ENCODE measurements around the gene LCOR.

The LCOR gene

DNA sequence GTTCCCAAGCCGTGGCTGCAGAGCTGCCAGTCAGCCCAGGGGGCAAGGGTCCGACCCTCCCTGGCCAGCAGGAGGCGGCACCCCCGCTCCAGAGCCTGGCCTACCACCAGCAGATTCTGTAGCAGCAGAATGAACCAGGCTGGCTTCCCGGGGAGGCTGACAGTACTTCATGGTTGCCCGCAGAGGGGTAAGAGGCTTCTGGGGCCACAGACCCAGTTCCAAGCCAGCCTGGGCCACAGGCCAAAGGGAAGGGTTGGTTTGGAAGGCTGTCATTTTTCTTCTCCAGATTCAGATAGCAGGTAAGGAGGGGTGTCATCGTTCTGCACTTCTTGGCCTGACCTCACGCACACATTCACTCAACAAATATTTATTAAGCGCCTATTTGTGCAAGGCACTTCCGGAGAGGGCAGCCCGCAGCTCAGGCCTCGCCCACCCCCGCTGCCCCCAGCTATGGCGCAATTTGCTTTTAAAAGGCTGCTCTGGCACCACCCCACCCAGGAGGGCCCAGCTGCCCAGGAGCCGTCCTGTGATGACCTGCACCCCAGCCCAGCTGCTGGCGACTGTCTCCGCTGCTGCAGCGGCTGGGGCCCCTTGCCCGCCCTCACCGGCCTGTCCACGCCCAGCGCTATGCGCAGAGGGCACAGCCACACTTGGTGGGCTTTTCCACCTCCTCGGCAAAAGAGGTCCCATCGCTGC lies 168.5 kb downstream of the LCOR start:
- in situ Hi-C loops (cut with MboI; ENCODE audit: low pct_unique_long_range_greater_than_20kb, low sequenced_read_pairs) = no loop called here
- no peak for DNase-seq

DNA sequence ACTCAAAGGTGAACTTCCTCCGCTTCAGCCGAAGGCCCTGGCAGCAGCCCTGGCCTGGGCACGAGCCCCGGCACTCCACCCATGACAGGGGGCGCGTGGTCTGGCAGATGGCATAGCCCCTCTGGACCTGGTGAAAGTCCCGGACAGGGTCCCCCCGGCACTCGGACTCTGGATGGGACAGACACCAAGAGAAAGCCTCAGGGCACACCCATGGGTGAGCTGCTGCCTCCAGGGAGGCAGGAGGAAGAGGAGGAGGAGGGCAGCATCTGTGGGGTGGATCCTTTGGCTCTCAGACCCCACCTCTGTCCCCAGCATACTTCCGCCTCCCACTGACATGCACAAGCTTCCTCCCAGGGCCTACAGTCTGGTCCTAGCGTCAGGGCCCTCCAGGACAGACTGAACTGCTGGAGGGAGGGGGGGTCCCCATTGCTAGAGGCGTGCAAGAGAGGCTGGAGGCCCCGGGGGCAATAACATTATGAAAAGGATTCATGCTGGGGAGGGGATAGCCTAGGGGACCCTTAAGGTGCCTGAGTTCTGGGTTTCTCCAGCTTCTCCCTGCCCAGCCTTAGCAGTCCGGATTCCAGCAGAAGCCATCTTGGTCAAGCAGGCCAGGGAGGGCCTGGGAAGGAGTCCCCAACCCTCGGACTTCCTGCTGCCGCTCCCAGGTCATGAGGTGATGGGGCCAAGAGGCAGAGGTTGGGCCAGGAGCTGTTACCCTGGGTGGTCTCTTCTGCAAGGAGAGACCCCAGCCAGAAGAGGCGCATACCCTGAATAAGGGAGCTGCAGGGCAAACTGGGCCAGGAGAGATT lies 169.3 kb downstream of the LCOR start:
- in situ Hi-C loops (cut with MboI; ENCODE audit: low pct_unique_long_range_greater_than_20kb, low sequenced_read_pairs) = no loop called here
- DNase-seq = no peak

DNA sequence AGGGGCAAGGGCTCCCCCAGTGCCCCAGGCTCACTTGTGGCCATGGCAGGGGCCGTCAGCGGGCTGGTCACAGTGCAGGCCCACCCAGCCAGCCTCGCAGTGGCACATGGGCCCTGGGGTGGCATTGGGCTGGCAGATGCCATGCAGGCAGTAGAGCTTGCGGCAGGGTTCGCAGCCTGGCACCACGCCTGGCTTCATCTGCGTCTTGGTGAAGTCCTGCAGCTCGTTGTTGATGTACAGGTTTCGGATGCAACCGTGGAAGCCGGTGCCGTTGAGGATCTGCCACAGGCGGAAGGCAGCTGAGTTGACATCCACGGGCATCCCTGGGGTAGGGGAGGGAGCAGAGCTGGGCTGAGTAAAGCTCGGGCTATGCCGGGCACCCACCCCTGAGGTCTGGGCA lies 170.6 kb downstream of the LCOR start:
- in situ Hi-C loops (cut with MboI; ENCODE audit: low pct_unique_long_range_greater_than_20kb, low sequenced_read_pairs) = no loop called here
- no peak for DNase-seq

DNA sequence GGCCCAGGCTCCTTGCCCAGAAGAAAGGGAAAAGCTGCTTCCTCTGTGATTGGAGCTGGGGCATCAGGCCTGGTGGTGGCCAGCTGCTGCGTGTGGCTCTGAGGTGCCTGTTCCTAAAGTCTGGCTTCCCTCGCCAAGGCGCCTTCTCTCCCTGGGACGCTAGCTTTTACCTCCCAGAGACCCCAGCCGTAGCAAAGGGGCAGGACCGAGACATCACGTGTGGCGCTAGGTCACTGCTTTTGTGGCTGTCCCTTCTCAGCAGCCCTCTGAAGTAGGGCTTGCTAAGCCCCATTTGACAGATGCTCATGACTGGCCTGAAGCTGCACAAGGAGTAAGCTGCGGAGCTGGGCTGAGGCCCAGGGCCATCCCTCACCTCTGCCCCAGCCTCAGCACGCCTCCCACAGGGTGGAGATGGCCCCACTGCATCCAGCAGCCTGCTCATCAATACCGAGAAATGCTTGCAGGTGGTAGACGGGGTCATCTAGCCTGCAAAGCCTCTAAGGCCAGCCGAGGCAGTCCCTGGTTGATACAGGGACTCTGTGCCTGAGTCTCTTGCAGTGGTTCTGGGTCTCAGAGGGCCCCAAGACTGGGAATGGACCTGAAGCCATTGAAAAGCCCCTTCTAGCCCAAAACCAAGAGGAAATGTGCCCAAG lies 171.2 kb downstream of the LCOR start:
- DNase-seq = no peak
- in situ Hi-C loops (cut with MboI; ENCODE audit: low pct_unique_long_range_greater_than_20kb, low sequenced_read_pairs) = no loop called here

DNA sequence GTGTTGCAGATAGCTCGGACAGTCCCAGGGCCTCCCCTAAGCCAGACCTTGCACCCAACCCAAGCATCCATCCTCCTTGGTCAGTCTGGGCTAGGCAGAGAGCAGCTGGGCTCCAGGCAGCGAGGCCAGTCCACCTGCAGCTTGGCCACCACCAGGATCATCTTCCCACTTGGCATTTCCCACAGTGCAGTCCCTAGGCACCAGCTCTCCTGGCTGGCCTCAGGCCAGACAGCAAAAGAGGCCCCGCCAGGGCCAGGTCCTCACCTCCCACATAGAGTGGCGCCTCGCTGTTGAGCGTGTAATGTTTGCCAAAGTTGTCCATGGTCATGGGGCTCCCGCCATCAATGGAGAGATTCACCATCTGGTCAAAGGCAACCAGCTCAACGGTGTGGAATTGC lies 171.7 kb downstream of the LCOR start:
- in situ Hi-C loops (cut with MboI; ENCODE audit: low pct_unique_long_range_greater_than_20kb, low sequenced_read_pairs) = no loop called here
- no peak for DNase-seq

DNA sequence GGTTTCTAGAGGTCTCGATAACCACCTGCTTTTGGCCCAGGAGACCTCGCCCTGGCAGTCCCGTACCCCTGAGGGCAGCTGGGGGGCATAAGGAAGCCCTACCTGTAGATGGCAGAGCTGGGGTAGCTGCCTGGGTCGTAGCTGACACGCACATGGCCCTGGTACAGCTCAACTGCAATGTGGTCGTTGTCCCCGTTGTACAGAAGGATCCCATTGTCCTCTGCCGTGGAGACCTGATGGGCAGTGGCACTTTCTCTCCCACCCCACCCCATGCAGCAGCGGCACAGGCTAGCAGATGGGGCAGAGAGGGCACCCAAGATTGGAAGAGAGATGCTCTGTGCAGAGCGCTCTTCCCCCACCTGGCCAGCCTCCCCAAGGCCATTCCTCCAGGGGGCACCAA lies 172.5 kb downstream of the LCOR start:
- in situ Hi-C loops (cut with MboI; ENCODE audit: low pct_unique_long_range_greater_than_20kb, low sequenced_read_pairs) = no loop called here
- no peak for DNase-seq

DNA sequence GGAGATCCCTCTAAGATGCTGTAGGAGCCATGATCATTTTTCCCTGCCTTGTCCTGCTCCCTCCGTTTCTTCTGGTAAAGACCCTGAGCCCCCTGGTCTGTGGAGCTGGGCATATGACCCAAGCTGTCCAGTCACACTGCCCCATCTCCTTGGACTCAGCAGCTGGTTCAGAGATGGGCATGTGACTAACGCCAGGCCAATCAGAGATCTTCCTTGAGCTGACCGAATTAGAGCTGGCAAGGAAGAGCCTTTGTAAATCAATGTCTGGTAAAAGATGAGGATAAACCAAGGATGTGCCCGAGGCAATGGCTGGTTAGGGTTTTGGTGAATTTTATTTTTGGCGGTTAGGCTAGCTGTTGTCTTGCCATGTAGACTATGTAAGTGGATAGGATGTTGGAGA lies 173.3 kb downstream of the LCOR start:
- in situ Hi-C loops (cut with MboI; ENCODE audit: low pct_unique_long_range_greater_than_20kb, low sequenced_read_pairs) = no loop called here
- DNase-seq = no peak

DNA sequence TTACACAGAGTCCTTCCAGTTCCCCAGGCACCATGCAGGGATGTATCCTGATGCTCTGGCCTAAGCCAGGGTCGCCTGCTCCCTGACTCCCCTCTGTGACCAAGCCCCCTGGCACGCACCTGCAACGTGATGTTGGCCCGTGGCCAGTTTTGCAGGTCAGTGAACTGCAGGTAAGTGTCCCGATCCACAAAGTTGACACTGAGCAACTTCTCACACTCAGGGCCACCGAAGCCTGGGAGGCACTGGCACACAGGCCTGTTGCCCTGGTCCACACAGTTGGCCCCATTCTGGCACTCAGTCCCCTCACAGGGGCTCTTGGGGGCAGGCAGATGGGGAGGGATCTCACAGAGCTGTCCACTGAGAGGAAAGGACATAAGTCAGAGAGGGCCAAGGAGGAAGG lies 174.3 kb downstream of the LCOR start:
- no peak for DNase-seq
- in situ Hi-C loops (cut with MboI; ENCODE audit: low pct_unique_long_range_greater_than_20kb, low sequenced_read_pairs) = no loop called here

DNA sequence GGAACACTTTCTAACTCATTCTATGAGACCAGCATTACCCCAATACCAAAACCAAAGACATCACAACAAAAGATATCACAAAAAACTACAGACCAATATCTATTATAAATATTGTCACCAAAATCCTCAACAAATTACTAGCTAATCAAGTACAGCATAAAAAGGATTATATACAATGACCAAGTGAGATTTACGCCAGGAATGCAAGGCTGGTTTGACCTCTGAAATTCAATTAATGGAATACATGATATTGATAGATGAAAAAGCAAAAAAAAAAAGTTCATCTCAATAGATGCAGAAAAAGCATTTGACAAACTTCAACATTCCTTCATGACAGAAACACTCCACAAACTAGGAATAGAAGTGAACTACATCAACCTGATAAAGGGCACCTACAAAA lies 175.3 kb downstream of the LCOR start:
- DNase-seq = no peak
- in situ Hi-C loops (cut with MboI; ENCODE audit: low pct_unique_long_range_greater_than_20kb, low sequenced_read_pairs) = no loop called here

DNA sequence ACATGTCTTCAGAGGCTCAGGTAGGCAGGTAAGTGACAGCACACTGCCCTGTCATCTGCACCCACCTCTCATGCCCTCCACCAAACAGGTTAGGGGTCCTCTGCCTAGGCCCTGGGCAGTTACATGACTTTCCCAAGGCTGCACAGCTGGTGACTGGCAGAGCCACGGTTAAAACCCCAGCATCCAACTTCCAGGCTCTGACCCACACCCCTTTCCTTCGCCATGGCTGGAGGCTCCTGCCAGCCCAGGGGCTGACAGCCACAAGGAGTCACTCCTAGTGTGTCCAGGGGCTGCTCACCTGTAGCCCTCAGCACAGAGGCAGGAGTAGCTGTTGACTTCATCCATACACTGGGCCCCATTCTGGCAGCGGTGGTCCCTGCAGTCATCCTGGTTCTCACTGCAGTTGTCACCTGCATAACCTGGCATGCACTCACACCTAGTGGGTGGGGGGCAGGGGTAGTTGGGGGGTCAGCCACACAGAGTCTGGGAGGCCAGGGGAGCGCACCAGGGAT lies 178.7 kb downstream of the LCOR start:
- DNase-seq = no peak
- in situ Hi-C loops (cut with MboI; ENCODE audit: low pct_unique_long_range_greater_than_20kb, low sequenced_read_pairs) = no loop called here

DNA sequence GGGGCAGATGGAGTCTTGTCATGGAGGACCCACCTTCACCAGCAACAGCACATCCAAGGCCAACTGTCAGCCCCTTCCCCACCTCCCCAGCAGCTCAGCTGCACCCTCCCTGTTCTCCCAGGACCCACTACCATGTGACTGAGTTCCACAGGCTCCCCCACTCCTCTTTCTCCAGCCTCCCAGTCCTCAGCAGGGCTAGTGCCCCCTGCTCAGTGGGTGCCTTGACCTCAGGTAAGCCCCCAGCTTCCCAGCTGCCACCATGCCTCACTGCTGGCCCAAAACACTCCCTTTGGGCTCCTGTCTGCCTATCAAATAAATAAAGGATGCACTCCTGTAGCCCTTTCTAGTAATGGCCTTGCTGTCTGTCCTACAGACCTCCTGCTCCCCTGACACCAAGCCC lies 179.3 kb downstream of the LCOR start:
- no peak for DNase-seq
- in situ Hi-C loops (cut with MboI; ENCODE audit: low pct_unique_long_range_greater_than_20kb, low sequenced_read_pairs) = no loop called here

DNA sequence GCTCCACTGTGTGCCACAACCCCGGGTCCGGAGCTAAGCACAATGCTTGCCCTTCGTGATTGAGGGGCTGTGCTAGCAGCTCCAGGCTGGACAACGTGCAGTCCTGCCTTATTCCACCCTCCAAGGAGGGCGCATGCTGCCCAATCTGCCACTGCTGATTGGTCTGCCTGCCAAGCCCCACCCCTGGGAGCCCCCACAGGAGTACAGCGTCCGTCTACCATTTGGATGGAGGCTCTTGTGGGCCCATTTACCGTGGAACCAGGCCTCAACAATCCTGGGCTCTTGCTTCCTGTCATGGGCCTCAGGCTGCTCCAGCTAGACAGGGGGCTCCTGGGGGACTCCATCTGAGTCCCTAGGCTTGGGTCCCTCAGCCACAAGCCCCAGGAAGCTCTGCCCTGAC lies 180.4 kb downstream of the LCOR start:
- in situ Hi-C loops (cut with MboI; ENCODE audit: low pct_unique_long_range_greater_than_20kb, low sequenced_read_pairs) = no loop called here
- no peak for DNase-seq

DNA sequence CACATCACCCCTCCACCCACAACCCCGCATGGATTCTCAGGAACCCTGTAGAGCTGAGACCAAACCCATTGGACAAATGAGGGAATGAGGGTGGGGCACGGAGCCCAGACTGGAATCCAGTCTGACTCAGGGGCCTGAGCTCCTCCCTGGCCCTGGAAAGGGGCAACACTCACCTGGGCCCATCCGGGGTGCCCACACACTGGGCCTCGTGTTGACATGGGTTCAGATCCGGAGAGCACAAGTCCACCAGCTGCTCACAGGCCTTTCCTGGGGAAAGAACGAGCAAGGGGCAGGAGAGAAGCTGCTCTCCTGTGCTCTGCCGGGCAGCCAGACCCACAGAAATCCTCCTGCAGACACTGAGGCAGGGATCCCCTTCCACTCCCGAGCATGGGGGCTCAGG lies 181.5 kb downstream of the LCOR start:
- in situ Hi-C loops (cut with MboI; ENCODE audit: low pct_unique_long_range_greater_than_20kb, low sequenced_read_pairs) = no loop called here

DNA sequence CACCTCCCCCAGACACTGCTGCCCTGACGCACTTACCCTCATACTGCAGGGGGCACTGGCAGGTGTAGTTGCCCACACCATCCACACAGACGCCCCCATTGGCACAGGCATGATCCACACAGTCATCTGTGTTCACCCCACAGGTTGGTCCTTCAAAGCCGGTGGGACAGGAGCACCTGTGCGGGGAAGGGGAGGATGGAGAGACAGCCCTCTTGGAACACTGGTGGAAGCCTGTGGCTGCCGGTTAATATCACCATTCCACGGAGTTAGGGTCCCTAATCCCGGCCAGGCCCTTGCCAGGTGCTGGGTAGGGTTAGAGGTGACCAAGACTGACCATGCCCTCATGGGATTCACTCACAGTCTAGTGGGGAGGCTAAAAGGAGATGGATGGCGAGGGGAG lies 181.9 kb downstream of the LCOR start:
- in situ Hi-C loops (cut with MboI; ENCODE audit: low pct_unique_long_range_greater_than_20kb, low sequenced_read_pairs) = no loop called here
- no peak for DNase-seq

More for the DNA sequence above, 181.5 kb downstream of the LCOR start:
- no peak for DNase-seq

DNA sequence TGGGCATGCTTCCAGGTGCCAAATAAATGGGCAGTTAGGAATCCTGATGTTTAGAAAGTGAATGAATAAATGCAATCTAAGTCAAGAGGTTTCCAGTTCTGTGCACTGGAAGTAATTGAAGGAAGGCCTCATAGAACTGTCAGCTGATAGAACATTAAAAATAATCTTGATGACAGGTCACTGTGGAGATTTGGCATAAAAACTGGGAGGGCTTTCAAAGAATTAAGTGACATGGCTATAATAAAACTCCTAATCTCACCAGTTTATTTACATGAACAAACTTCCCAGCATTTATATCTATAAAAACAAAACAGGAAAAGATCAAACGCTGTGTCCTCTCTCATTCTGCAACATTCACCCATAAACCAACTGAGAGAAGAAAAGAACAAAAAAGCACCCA lies 183.1 kb downstream of the LCOR start:
- in situ Hi-C loops (cut with MboI; ENCODE audit: low pct_unique_long_range_greater_than_20kb, low sequenced_read_pairs) = no loop called here
- DNase-seq = no peak

DNA sequence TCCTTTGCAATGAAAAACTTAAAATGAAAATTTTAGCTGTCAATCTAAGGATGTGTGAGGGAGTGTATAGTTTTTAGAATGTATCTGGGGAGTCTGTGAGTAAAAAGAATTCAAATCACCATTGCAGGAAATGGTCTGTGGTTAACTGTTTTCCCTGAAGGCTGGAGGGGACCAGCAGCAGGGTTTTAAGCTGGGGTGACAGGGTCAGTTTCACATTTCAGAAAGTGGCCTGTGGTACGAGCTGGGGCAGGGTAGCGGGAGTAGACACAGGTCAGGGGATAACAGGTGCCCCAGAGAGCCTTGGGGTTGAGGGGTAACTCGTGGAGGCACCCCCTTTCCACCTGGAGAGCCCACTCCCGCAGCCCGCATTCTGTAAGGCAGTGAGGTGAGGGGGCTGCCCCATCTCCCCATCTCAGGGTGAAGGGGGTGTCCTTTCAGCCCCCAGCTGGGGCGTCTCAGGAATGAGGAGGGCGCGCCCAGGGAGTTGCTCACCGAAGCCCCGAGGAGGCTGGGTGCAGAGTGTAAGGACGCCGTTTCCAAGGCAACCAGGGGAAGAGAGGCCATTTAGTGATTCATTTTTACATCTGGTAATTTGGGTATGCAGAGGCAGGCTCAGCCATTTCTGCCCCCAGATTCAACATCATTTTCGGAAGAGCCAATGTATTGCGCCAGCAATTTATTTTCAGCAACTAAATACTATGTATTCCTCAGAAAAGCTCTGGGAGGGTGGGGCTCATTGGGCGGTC lies 184.8 kb downstream of the LCOR start:
- no peak for DNase-seq
- in situ Hi-C loops (cut with MboI; ENCODE audit: low pct_unique_long_range_greater_than_20kb, low sequenced_read_pairs) = no loop called here

DNA sequence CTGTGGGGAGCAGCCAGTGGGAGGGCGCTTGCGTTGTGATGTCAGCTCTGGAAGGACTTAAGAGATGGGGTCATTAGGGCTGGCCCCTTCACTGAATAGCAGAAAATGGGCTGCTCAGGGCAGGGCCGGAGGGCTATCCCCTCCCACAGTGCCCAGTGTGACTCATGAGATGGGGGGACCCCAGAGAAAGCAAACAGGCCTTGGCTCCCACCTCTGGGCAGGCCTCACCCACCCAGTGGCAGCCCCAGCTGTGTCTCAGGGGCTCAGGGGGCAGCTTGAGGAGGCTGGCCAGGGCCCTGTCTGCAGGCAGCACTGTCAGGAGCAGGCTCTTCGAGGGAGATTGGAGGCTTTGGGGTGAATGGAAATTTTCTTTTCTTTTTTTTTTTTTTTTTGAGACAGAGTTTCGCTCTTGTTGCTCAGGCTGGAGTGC lies 185.4 kb downstream of the LCOR start:
- DNase-seq = no peak
- in situ Hi-C loops (cut with MboI; ENCODE audit: low pct_unique_long_range_greater_than_20kb, low sequenced_read_pairs) = no loop called here

DNA sequence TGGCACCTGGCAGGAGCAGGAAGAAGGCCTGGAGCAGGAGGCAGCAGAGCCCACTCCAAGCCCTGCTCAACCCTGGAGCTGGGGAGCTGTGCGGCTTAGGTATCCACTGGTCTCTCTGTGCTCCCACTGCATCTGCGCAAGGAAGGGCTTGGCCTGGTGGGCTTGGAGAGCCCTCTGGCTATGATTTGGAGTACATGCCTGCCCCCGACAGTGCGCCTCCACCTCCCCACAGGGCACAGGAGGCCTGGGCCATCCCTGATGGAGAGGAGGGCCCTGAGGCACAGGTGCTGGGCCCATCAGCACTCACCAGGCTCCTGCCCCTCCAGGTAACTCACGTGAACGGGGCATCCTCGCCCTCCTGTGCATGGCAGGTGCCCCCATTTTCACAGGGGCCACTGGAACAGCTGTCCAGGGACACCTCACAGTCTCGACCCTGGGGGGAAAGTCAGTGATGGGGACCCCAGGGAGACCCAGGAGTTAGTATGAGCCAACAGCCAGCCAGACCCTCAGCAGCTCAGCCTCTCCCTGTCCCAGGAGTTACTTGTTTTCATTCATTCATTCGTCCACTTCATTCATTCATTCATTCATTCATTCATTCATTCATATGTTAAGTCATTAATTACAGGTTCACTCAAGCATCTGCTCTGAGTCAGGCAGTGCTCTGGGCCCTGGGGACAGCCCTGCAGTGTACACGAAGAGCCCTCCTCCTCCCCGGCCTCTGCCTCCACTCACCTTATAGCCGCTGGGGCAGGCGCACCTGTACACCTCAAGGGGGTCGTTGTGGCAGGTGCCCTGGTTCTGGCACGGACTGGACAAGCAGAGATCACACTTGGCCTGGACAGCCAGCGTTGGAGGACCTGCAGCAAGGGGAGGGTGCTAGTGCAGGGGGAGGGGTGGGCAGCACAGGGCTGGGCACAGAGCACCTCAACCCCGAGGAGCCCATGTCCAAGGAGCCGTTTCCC lies 186.4 kb downstream of the LCOR start:
- in situ Hi-C loops (cut with MboI; ENCODE audit: low pct_unique_long_range_greater_than_20kb, low sequenced_read_pairs) = no loop called here
- DNase-seq = no peak

Measured in KBM-7 (cell line).